Mucosa of rectum (tissue), 2 donors: ENCODE data around the gene TDRD7.

Experiments
- H3K27ac ChIP-seq, 2 donors: one replicate each; pipeline ENCODE4 v1.7.0; 2013; ENCODE audit warnings: inconsistent platforms in 2 of 2, low read depth in 2 of 2, low read length in 2 of 2
- H3K27me3 ChIP-seq, 2 donors: one replicate each; pipeline ENCODE4 v1.7.0; 2013; ENCODE audit warnings: low read length in 2 of 2; ENCODE audit not compliant: control insufficient read depth in 2 of 2, insufficient read depth in 2 of 2
- H3K36me3 ChIP-seq, 2 donors: one replicate each; pipeline ENCODE4 v1.7.0; 2013; ENCODE audit warnings: low read length in 2 of 2; ENCODE audit not compliant: control insufficient read depth in 2 of 2, insufficient read depth in 2 of 2
- H3K4me1 ChIP-seq, 2 donors: one replicate each; pipeline ENCODE4 v1.7.0; 2013; ENCODE audit warnings: low read length in 2 of 2, mild to moderate bottlenecking in 1 of 2; ENCODE audit not compliant: control insufficient read depth in 2 of 2, insufficient read depth in 2 of 2
- H3K4me3 ChIP-seq, 2 donors: one replicate each; pipeline ENCODE4 v1.7.0; 2013; ENCODE audit warnings: low read length in 2 of 2
- H3K9ac ChIP-seq, 2 donors: one replicate each; pipeline ENCODE4 v1.7.0; 2013; ENCODE audit warnings: low read length in 2 of 2, low read depth in 1 of 2, mild to moderate bottlenecking in 1 of 2
- H3K9me3 ChIP-seq, 2 donors: one replicate each; pipeline ENCODE4 v1.7.0; 2013; ENCODE audit warnings: low read length in 2 of 2; ENCODE audit not compliant: control insufficient read depth in 2 of 2
- donor health status: healthy.
- donor health status: Normal muscosa, but diverticular disease.

Gene TDRD7, protein sequence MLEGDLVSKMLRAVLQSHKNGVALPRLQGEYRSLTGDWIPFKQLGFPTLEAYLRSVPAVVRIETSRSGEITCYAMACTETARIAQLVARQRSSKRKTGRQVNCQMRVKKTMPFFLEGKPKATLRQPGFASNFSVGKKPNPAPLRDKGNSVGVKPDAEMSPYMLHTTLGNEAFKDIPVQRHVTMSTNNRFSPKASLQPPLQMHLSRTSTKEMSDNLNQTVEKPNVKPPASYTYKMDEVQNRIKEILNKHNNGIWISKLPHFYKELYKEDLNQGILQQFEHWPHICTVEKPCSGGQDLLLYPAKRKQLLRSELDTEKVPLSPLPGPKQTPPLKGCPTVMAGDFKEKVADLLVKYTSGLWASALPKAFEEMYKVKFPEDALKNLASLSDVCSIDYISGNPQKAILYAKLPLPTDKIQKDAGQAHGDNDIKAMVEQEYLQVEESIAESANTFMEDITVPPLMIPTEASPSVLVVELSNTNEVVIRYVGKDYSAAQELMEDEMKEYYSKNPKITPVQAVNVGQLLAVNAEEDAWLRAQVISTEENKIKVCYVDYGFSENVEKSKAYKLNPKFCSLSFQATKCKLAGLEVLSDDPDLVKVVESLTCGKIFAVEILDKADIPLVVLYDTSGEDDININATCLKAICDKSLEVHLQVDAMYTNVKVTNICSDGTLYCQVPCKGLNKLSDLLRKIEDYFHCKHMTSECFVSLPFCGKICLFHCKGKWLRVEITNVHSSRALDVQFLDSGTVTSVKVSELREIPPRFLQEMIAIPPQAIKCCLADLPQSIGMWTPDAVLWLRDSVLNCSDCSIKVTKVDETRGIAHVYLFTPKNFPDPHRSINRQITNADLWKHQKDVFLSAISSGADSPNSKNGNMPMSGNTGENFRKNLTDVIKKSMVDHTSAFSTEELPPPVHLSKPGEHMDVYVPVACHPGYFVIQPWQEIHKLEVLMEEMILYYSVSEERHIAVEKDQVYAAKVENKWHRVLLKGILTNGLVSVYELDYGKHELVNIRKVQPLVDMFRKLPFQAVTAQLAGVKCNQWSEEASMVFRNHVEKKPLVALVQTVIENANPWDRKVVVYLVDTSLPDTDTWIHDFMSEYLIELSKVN

DNA sequence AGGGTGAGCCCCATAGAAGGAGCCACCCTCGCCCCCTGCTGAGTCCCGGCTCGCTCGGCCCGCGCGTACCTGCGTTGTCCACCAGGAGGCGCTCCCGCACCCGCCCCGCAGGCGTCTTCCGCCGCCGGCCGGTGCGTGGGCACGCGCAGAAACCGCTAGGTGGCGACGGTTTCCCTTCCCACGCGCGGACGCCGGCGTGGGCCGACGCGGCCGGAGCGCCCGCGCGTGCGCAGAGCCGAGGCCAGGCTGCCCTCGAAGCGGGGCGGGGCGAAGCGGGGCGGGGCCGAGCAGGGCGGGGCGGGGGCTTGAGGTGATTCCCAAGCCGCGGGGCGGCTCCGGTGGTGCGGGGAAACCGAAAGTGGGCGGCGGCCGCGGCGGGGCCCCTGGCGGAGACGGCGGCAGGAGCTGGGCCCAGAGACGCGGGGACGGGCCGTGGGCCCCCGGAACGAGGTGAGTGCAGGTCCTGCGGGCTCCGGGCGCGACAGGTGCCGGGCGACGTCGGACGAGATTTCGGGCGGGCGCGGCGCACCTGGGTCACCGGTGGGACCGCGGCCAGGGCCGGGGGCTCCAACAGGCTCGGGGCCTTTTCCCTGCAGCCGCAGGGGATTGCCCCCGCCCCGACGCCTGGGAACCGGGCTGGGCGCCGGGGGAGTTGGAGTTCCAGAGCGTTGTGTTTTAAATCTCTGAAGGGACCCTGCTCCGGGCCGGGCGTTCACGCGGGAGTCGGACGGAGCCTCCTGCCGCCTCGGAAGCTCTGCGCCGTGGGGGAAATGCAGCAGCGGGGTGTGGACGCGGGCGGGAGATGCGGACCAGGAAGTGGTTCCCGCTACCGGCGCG lies at the start of gene TDRD7:
TDRD7 (plus strand) TSS at position 308 of the 837 bp plus-strand sequence. CDS start 16,370 bp downstream, outside the sequence.
- Histone ChIP-seq H3K36me3 (no peaks in the 10 kb centered on the region), H3K4me1 (peaks cover 26% of the 10 kb centered on the region in 2 donors), H3K9me3 (no peaks in the 10 kb centered on the region), H3K4me3 (peak within 1 kb of the TSS; percentile 85 to 90), H3K27ac (peak within 1 kb of the TSS; percentile 90 to 95), H3K9ac (peak within 1 kb of the TSS; percentile 80 to 94), H3K27me3 (no peaks in the 10 kb centered on the region)

DNA sequence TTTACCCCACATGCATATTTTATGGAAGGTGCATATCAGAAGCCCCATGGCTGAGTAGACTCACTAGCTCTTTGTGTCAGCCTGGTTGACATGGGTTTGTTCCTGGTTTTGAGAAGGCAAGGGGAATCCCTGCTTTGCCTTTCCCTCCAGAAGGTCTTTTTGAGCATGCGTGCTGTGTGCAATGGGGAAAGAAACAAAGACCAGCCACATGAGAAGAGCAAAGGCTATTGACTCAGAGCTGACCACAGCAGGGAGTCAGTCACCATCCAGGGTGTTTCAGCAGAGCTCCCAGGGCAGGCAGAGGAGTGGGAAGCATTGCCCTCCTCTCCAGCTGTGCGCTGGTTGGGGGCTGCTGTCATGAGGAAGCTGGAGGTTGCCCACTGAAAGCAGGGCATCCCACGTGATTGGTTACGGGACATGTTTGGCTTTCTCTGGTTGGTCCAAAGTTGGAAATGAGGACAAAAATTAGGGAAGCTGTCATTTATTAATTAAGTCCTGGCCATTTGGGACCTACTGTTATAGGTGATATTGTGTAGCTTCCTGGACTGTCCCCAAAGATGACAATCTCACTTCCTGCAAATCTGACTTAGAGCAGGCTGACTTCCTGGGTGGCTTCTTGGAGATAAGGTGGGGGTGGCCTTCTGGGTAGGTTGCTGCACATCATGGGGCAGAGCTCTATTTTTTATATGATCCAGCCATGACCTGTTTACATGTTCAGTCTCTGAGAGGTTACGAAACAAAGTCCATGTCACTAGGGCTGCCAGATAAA lies 48.9 kb upstream of the TDRD7 start:
- Histone ChIP-seq H3K36me3 (peaks cover 0 to 10% of the 10 kb centered on the region in 2 donors), H3K9ac (no peak overlapping the region), H3K4me3 (no peak overlapping the region), H3K9me3 (no peaks in the 10 kb centered on the region), H3K27me3 (no peaks in the 10 kb centered on the region), H3K4me1 (peaks cover 8 to 9% of the 10 kb centered on the region in 2 donors), H3K27ac (no peak overlapping the region)

DNA sequence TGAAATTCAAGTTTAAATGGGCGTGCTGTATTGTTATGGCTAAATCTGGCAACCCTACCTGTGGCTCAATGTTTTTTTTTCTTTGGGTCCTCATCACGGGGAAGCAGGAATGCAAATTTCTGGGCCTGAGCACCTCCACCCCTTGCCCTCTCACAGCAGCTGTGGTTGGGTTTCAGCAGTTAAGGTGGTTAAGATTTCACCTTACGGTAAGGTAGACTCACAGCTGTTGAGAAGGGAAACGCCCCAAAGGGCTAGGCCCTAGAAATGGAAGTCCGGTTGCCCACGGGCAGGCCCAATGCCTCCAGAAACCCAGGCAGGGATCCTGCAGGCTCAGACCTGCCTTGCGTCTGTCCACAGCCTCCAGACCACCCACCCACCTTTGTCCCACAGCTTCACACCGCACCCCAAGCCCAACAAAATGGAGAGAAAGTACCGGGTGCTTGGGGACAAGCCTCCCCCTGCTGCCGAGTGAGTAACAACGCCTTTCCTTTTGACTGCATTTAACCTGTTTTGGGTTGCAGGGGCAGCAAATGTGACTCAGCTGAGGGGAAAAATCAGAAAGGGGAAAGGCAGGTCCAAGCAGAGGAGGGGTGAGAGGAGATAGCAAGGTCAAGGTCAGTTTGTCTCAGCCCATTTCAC lies 48.1 kb upstream of the TDRD7 start:
- no peak overlapping the region for H3K27ac ChIP-seq
- no peaks in the 10 kb centered on the region for H3K9me3 ChIP-seq
- no peak overlapping the region for H3K9ac ChIP-seq
- peaks cover 0 to 8% of the 10 kb centered on the region in 2 donors for H3K36me3 ChIP-seq
- peaks cover 4 to 8% of the 10 kb centered on the region in 2 donors for H3K4me1 ChIP-seq
- no peak overlapping the region for H3K4me3 ChIP-seq
- H3K27me3 ChIP-seq: no peaks in the 10 kb centered on the region

DNA sequence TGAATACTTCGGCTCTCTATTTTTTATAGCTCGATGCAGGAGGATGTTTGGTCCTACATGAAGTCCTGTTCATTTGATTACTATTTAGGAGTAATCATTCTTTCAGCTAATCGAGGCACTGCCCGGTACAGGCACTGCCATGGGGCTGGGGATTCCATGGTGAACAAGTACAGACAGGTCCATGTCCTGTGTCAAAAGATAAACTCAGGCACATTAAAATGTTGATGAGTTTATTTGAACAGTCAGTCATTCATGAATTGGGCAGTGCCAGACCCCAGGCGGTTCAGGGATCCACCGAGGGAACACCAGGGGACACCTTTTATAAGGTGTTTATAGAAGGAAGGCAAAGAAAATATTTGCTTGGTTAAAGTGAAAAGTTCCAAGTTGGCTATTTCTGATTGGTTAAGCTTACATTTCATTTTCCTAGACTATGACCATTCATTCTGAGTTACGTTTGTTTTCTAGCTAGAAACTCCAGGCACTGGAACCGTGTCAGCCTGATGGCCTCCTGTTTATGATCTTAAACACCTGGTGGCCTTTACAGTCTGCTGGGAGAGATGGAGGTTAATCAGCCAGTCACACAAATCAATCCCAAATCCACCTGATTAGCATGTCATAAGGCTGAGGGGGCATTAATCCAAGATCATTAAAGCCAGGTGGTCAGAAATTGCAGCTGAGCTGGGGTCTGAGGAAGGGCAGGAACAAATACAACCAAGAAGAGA lies 47.0 kb upstream of the TDRD7 start:
- Histone ChIP-seq H3K27ac (no peak overlapping the region), H3K36me3 (peaks cover 0 to 5% of the 10 kb centered on the region in 2 donors), H3K27me3 (no peaks in the 10 kb centered on the region), H3K9me3 (no peaks in the 10 kb centered on the region), H3K4me3 (no peak overlapping the region), H3K9ac (no peak overlapping the region), H3K4me1 (peaks cover 0 to 8% of the 10 kb centered on the region in 2 donors)

DNA sequence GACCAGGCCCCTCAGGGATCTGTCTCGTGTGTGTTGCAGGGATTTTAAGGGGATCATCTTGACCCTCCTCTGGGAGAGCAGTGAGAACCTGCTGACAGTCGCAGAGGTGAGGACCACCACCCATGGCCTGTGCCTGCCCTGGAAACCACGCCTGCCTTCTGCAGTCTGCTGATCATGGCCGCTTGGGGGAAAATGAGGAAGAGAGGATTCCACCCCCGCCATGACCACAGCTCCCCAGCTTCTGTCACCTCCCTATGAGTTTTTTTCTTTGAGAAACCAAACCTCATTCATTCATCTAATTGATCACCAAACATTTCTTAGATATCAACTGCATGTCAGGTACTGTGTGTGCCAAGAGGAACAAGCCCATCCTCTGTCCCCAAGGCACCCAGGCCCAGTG lies 46.3 kb upstream of the TDRD7 start:
- Histone ChIP-seq H3K4me1 (peaks cover 0 to 8% of the 10 kb centered on the region in 2 donors), H3K4me3 (no peak overlapping the region), H3K36me3 (peaks cover 0 to 5% of the 10 kb centered on the region in 2 donors), H3K9ac (no peak overlapping the region), H3K27ac (no peak overlapping the region), H3K9me3 (no peaks in the 10 kb centered on the region), H3K27me3 (no peaks in the 10 kb centered on the region)

DNA sequence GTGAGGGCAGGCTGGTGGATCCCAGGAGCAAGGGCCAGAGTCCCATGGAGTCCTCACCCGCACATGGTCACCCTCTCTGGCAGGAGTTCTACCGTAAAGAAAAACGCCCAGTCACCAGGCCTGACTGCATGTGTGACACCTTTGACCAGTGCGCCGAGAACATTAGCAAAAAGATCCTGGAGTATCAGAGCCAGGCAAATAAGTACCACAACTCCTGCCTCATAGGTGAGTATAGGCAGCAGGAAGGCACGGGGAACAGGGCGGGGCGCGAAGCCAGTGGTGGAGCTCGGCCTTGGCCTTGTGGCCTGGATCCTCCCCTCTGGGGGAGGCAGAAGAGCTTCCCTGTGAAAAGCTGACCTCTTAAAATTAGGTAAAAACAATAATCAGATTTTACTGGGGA lies 45.4 kb upstream of the TDRD7 start:
- H3K36me3 ChIP-seq: peaks cover 0 to 5% of the 10 kb centered on the region in 2 donors
- H3K4me3 ChIP-seq: no peak overlapping the region
- peaks cover 0 to 8% of the 10 kb centered on the region in 2 donors for H3K4me1 ChIP-seq

DNA sequence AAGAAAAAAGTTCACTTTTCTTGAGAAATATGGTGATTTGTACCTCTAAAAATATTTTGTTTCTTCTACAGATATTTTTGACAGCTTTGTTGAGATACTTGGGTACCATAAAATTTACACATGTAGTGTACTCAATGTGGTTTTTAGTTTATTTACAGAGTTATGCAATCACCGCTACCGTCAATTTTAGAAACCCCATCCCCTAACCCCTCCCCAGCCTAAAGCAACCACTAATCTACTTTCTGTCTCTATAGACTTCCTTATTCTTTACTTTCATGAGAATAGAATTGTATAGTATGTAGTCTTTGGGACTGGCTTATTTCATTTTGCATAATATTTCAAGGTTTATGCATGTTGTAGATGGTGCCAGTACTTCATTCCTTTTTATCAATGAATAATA lies 45.0 kb upstream of the TDRD7 start:
- H3K9me3 ChIP-seq: no peaks in the 10 kb centered on the region
- no peak overlapping the region for H3K4me3 ChIP-seq
- H3K36me3 ChIP-seq: peaks cover 0 to 5% of the 10 kb centered on the region in 2 donors
- no peak overlapping the region for H3K9ac ChIP-seq
- no peak overlapping the region for H3K27ac ChIP-seq
- no peaks in the 10 kb centered on the region for H3K27me3 ChIP-seq
- H3K4me1 ChIP-seq: peaks cover 0 to 8% of the 10 kb centered on the region in 2 donors

More for the DNA sequence above, 45.4 kb upstream of the TDRD7 start:
- H3K27me3 ChIP-seq: no peaks in the 10 kb centered on the region
- no peak overlapping the region for H3K9ac ChIP-seq
- no peak overlapping the region for H3K27ac ChIP-seq
- H3K9me3 ChIP-seq: no peaks in the 10 kb centered on the region

DNA sequence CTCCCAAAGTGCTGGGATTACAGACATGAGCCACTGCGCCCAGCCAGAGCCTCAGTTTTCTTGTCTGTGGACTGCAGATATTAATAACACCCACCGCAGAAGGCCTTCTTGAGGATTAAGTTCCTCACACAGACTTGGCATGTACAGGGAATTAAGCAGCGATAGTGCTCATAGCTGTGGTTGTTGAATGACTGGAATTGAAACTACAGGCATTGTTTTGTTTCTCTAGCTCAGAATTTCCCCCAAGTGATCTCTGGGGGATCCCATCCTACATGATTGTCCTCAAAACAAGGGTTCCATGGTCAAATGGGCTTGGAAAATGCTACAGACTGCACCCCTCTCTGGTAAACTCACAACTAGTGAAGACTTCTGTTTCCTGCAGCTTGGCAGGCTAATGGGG lies 44.2 kb upstream of the TDRD7 start:
- peaks cover 0 to 5% of the 10 kb centered on the region in 2 donors for H3K36me3 ChIP-seq
- no peaks in the 10 kb centered on the region for H3K9me3 ChIP-seq
- no peaks in the 10 kb centered on the region for H3K27me3 ChIP-seq
- H3K4me1 ChIP-seq: peaks cover 0 to 8% of the 10 kb centered on the region in 2 donors
- no peak overlapping the region for H3K4me3 ChIP-seq
- no peak overlapping the region for H3K9ac ChIP-seq
- H3K27ac ChIP-seq: no peak overlapping the region
